ENCODE results near the gene CHCHD6.

The CHCHD6 gene

GRCh38 chr3:126865736-126866135, 161.7 kb downstream of the CHCHD6 start:
- H3K9ac ChIP-seq (ENCODE audit: low read depth, low read length), result no peak overlapping the region

GRCh38 chr3:126866175-126866759, 162.2 kb downstream of the CHCHD6 start:
- no peaks in the 10 kb centered on the region for H3K9me3 ChIP-seq (ENCODE audit: control insufficient read depth, insufficient read depth, low read length)
- no peak overlapping the region for H3K9ac ChIP-seq (ENCODE audit: low read depth, low read length)
- no peaks in the 10 kb centered on the region for H3K4me1 ChIP-seq (ENCODE audit: insufficient read depth, low read length)
- H3K36me3 ChIP-seq (ENCODE audit: insufficient read depth, low read length), result no peaks in the 10 kb centered on the region

More at GRCh38 chr3:126865736-126866135, 161.7 kb downstream of the CHCHD6 start:
- Histone ChIP-seq H3K4me1 (ENCODE audit: insufficient read depth, low read length) (no peaks in the 10 kb centered on the region), H3K9me3 (ENCODE audit: control insufficient read depth, insufficient read depth, low read length) (no peaks in the 10 kb centered on the region), H3K36me3 (ENCODE audit: insufficient read depth, low read length) (no peaks in the 10 kb centered on the region)

GRCh38 chr3:126867190-126867862, 163.3 kb downstream of the CHCHD6 start:
- Histone ChIP-seq H3K4me1 (ENCODE audit: insufficient read depth, low read length) (no peaks in the 10 kb centered on the region), H3K9ac (ENCODE audit: low read depth, low read length) (no peak overlapping the region), H3K9me3 (ENCODE audit: control insufficient read depth, insufficient read depth, low read length) (no peaks in the 10 kb centered on the region), H3K36me3 (ENCODE audit: insufficient read depth, low read length) (no peaks in the 10 kb centered on the region)

GRCh38 chr3:126867863-126868200, 163.8 kb downstream of the CHCHD6 start:
- H3K9me3 ChIP-seq (ENCODE audit: control insufficient read depth, insufficient read depth, low read length), result no peaks in the 10 kb centered on the region
- H3K9ac ChIP-seq (ENCODE audit: low read depth, low read length), result no peak overlapping the region
- no peaks in the 10 kb centered on the region; the same call in 1 of the 2 replicates for H3K36me3 ChIP-seq (ENCODE audit: insufficient read depth, low read length)
- no peaks in the 10 kb centered on the region for H3K4me1 ChIP-seq (ENCODE audit: insufficient read depth, low read length)

GRCh38 chr3:126870608-126871210, 166.7 kb downstream of the CHCHD6 start:
- no peaks in the 10 kb centered on the region for H3K4me1 ChIP-seq (ENCODE audit: insufficient read depth, low read length)
- H3K36me3 ChIP-seq (ENCODE audit: insufficient read depth, low read length), result no peaks in the 10 kb centered on the region; the same call in 1 of the 2 replicates
- H3K9ac ChIP-seq (ENCODE audit: low read depth, low read length), result no peak overlapping the region
- no peaks in the 10 kb centered on the region for H3K9me3 ChIP-seq (ENCODE audit: control insufficient read depth, insufficient read depth, low read length)

- H3K9me3 ChIP-seq (ENCODE audit: control insufficient read depth, insufficient read depth, low read length), result no peaks in the 10 kb centered on the region
- H3K4me1 ChIP-seq (ENCODE audit: insufficient read depth, low read length), result no peaks in the 10 kb centered on the region
- H3K9ac ChIP-seq (ENCODE audit: low read depth, low read length), result no peak overlapping the region
- no peaks in the 10 kb centered on the region; the same call in 1 of the 2 replicates for H3K36me3 ChIP-seq (ENCODE audit: insufficient read depth, low read length)
Observed at GRCh38 chr3:126872701-126873342, 168.8 kb downstream of the CHCHD6 start.

- Histone ChIP-seq H3K36me3 (ENCODE audit: insufficient read depth, low read length) (no peaks in the 10 kb centered on the region; the same call in 1 of the 2 replicates), H3K4me1 (ENCODE audit: insufficient read depth, low read length) (no peaks in the 10 kb centered on the region), H3K9me3 (ENCODE audit: control insufficient read depth, insufficient read depth, low read length) (no peaks in the 10 kb centered on the region), H3K9ac (ENCODE audit: low read depth, low read length) (no peak overlapping the region)
Observed at GRCh38 chr3:126873416-126873815, 169.4 kb downstream of the CHCHD6 start.

- H3K9me3 ChIP-seq (ENCODE audit: control insufficient read depth, insufficient read depth, low read length), result no peaks in the 10 kb centered on the region
- H3K36me3 ChIP-seq (ENCODE audit: insufficient read depth, low read length), result no peaks in the 10 kb centered on the region
- no peak overlapping the region for H3K9ac ChIP-seq (ENCODE audit: low read depth, low read length)
- no peaks in the 10 kb centered on the region for H3K4me1 ChIP-seq (ENCODE audit: insufficient read depth, low read length)
Observed at GRCh38 chr3:126878664-126879063, 174.6 kb downstream of the CHCHD6 start.

- H3K36me3 ChIP-seq (ENCODE audit: insufficient read depth, low read length), result no peaks in the 10 kb centered on the region
- no peak overlapping the region for H3K9ac ChIP-seq (ENCODE audit: low read depth, low read length)
- H3K9me3 ChIP-seq (ENCODE audit: control insufficient read depth, insufficient read depth, low read length), result no peaks in the 10 kb centered on the region
- no peaks in the 10 kb centered on the region for H3K4me1 ChIP-seq (ENCODE audit: insufficient read depth, low read length)
Observed at GRCh38 chr3:126880901-126881300, 176.9 kb downstream of the CHCHD6 start.

- no peaks in the 10 kb centered on the region for H3K36me3 ChIP-seq (ENCODE audit: insufficient read depth, low read length)
- no peak overlapping the region for H3K9ac ChIP-seq (ENCODE audit: low read depth, low read length)
- no peaks in the 10 kb centered on the region for H3K9me3 ChIP-seq (ENCODE audit: control insufficient read depth, insufficient read depth, low read length)
- H3K4me1 ChIP-seq (ENCODE audit: insufficient read depth, low read length), result no peaks in the 10 kb centered on the region
Observed at GRCh38 chr3:126881861-126882260, 177.8 kb downstream of the CHCHD6 start.

GRCh38 chr3:126883241-126883640, 179.2 kb downstream of the CHCHD6 start:
- H3K4me1 ChIP-seq (ENCODE audit: insufficient read depth, low read length), result no peaks in the 10 kb centered on the region
- no peaks in the 10 kb centered on the region for H3K36me3 ChIP-seq (ENCODE audit: insufficient read depth, low read length)
- no peak overlapping the region for H3K9ac ChIP-seq (ENCODE audit: low read depth, low read length)
- no peaks in the 10 kb centered on the region for H3K9me3 ChIP-seq (ENCODE audit: control insufficient read depth, insufficient read depth, low read length)

- Histone ChIP-seq H3K36me3 (ENCODE audit: insufficient read depth, low read length) (no peaks in the 10 kb centered on the region), H3K9me3 (ENCODE audit: control insufficient read depth, insufficient read depth, low read length) (no peaks in the 10 kb centered on the region), H3K9ac (ENCODE audit: low read depth, low read length) (no peak overlapping the region)
Observed at GRCh38 chr3:126885425-126885824, 181.4 kb downstream of the CHCHD6 start.

GRCh38 chr3:126886217-126886616, 182.2 kb downstream of the CHCHD6 start:
- Histone ChIP-seq H3K9ac (ENCODE audit: low read depth, low read length) (no peak overlapping the region), H3K9me3 (ENCODE audit: control insufficient read depth, insufficient read depth, low read length) (no peaks in the 10 kb centered on the region), H3K36me3 (ENCODE audit: insufficient read depth, low read length) (no peaks in the 10 kb centered on the region), H3K4me1 (ENCODE audit: insufficient read depth, low read length) (no peaks in the 10 kb centered on the region)

More at GRCh38 chr3:126885425-126885824, 181.4 kb downstream of the CHCHD6 start:
- H3K4me1 ChIP-seq (ENCODE audit: insufficient read depth, low read length), result no peaks in the 10 kb centered on the region

- Histone ChIP-seq H3K9ac (ENCODE audit: low read depth, low read length) (no peak overlapping the region), H3K36me3 (ENCODE audit: insufficient read depth, low read length) (no peaks in the 10 kb centered on the region), H3K9me3 (ENCODE audit: control insufficient read depth, insufficient read depth, low read length) (no peaks in the 10 kb centered on the region), H3K4me1 (ENCODE audit: insufficient read depth, low read length) (no peaks in the 10 kb centered on the region)
Observed at GRCh38 chr3:126887686-126888085, 183.6 kb downstream of the CHCHD6 start.
